NT2/D1 (cell line): ENCODE results near the gene SLC6A9.

Source experiments
- SUZ12 ChIP-seq: IDR thresholded peaks from 2 replicates; pipeline ENCODE4 v1.6.1; 2011; ENCODE audit not compliant: insufficient read length, insufficient read depth; ENCODE audit errors: extremely low read depth
- YY1 ChIP-seq: IDR thresholded peaks from 2 replicates; pipeline ENCODE4 v1.6.1; 2011; ENCODE audit not compliant: insufficient read length, insufficient read depth
- ZNF274 ChIP-seq: IDR thresholded peaks from 2 replicates; pipeline ENCODE4 v1.6.1; 2011; ENCODE audit warnings: mild to moderate bottlenecking, low read depth, low read length

DNA sequence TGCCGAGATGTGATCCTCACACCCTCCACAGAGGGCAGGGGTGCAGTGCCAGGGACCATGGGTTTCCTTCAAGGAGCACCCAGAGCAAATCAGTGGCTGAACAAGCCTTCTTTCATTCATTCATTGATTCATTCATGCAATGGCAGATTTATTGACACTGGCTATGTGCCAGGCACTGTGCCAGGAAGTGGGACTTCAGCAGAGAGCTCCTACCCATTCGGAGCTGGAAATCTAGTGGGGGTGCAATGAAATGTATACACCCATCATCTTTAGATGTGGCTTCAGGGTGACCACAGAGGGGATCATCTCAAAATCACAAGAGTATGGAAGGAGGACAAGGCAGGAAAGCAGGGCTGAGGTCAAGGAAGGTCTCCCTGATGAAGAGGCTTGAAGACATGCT is 18.9 kb downstream of the SLC6A9 start:
- TF ChIP-seq SUZ12 (no peak), YY1 (no peak), ZNF274 (no peak)
